Measurements from ENCODE around the gene MYCBP.

DNA sequence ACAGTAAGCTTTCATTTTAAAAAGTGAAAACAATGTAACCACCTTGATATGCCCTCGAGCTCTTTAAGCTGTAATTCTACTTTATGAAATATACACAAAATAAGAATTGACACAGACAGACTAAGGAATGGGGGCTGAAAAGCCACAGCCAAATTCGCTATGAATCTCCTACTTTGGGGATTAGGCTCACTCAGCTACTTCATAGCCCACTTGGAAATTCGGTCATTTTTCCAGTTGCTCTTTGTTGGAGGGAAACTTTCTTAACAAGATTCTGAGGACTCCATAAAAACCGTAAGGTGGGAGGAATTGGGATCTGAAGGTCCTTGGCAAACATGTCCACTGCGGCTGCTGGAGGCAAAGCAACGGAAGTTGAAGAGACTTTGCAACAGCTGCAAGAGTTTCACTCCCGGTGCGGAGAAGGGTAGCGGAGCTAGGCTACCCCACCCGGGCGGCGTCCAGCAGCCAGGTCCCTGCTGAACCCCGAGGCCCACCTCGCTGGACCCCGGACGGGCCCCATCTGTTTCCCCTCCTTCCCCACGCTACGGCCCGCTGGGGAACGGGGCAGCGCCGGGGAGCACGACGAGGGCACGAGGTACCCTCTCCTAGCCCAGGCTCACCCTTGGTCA is 634 bp downstream of the MYCBP start:
- TF ChIP-seq, protein P1, sequence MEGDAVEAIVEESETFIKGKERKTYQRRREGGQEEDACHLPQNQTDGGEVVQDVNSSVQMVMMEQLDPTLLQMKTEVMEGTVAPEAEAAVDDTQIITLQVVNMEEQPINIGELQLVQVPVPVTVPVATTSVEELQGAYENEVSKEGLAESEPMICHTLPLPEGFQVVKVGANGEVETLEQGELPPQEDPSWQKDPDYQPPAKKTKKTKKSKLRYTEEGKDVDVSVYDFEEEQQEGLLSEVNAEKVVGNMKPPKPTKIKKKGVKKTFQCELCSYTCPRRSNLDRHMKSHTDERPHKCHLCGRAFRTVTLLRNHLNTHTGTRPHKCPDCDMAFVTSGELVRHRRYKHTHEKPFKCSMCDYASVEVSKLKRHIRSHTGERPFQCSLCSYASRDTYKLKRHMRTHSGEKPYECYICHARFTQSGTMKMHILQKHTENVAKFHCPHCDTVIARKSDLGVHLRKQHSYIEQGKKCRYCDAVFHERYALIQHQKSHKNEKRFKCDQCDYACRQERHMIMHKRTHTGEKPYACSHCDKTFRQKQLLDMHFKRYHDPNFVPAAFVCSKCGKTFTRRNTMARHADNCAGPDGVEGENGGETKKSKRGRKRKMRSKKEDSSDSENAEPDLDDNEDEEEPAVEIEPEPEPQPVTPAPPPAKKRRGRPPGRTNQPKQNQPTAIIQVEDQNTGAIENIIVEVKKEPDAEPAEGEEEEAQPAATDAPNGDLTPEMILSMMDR (conservative IDR thresholded peaks at IDR 0.05; ENCODE audit: low read depth, low read length): no peak
- TF ChIP-seq EZH2 (IDR thresholded peaks at IDR 0.05; ENCODE audit: low read length, unreplicated experiment): no peak

Data from PC-3 (cell line).